Adrenal gland (tissue), 5 donors: ENCODE data around the gene BTBD16.

Experiments
- CTCF ChIP-seq, 6 experiments: fragments of 450-650 bp in 4 of 6; fragments of 200-600 bp in 2 of 6; sonication (generic) in 1 of 6; IDR thresholded peaks; 1 replicate in 5 of 6; 2 replicates in 1 of 6; pipeline versions ENCODE4 v1.5.1 to v1.8.0; 2016 to 2021; ENCODE audit warnings: antibody characterized with exemption in 6 of 6, mild to moderate bottlenecking in 2 of 6, moderate library complexity in 1 of 6
- POLR2A ChIP-seq, 2 donors: fragments of 450-650 bp; IDR thresholded peaks; one replicate each; pipeline ENCODE4 v1.6.1; 2017; ENCODE audit warnings: antibody characterized with exemption in 2 of 2, mild to moderate bottlenecking in 2 of 2, moderate library complexity in 1 of 2
- donor health status: DM: no; HTN: no; CAD: no.

- TF ChIP-seq POLR2A (IDR thresholded peaks at IDR 0.05), result no peak
- TF ChIP-seq CTCF (IDR thresholded peaks at IDR 0.05), result no peak
Observed at GRCh38 chr10:122253605-122254004, 17.5 kb upstream of the BTBD16 start.
